Measurements from ENCODE around the gene PSMG4.

DNA sequence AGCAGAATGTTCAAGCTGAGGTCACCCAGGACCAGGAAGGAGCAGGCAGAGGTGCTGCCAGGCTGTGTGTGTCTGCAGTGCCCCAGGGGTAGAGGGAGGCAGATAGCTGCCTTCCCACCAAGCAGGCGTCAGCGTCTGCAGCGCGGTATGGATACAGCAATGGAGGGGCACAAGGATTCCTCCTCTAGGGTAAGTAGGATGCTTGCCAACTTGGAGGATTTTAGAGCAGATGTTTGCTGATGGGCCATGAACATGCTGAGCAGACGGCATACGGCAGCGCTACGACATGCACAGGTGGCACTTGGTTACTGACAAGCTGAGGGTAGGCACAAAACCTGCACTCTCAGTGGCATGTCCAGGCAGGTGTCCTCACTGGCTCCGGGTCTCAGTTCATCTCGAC, 48.1 kb downstream of the PSMG4 start:
- TF ChIP-seq POLR2AphosphoS5 (IDR thresholded peaks at IDR 0.05; ENCODE audit: insufficient read depth, low read depth, low read length) (no peak), POLR2A (IDR thresholded peaks at IDR 0.05; ENCODE audit: low read depth, low read length) (no peak), EZH2 (IDR thresholded peaks at IDR 0.05; ENCODE audit: borderline replicate concordance, low read depth, low read length, severe bottlenecking) (no peak), FOS (IDR thresholded peaks at IDR 0.05; ENCODE audit: borderline replicate concordance, insufficient read depth, low read length) (no peak), MYC (IDR thresholded peaks at IDR 0.05; ENCODE audit: low read depth, low read length) (no peak)
- TF ChIP-seq, protein P1, sequence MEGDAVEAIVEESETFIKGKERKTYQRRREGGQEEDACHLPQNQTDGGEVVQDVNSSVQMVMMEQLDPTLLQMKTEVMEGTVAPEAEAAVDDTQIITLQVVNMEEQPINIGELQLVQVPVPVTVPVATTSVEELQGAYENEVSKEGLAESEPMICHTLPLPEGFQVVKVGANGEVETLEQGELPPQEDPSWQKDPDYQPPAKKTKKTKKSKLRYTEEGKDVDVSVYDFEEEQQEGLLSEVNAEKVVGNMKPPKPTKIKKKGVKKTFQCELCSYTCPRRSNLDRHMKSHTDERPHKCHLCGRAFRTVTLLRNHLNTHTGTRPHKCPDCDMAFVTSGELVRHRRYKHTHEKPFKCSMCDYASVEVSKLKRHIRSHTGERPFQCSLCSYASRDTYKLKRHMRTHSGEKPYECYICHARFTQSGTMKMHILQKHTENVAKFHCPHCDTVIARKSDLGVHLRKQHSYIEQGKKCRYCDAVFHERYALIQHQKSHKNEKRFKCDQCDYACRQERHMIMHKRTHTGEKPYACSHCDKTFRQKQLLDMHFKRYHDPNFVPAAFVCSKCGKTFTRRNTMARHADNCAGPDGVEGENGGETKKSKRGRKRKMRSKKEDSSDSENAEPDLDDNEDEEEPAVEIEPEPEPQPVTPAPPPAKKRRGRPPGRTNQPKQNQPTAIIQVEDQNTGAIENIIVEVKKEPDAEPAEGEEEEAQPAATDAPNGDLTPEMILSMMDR (IDR thresholded peaks at IDR 0.05; ENCODE audit: extremely low read depth in 1 of 2, insufficient read depth in 1 of 2, low read depth in 1 of 2, low read length in 2 of 2): no peak
- TF ChIP-seq, protein P2, sequence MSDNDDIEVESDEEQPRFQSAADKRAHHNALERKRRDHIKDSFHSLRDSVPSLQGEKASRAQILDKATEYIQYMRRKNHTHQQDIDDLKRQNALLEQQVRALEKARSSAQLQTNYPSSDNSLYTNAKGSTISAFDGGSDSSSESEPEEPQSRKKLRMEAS (IDR thresholded peaks at IDR 0.05; ENCODE audit: insufficient read depth, insufficient read length): no peak
